Measurements from ENCODE around the gene ALAS1. TPM values are rescaled to one million over a fixed set of nuclear protein-coding genes. Genes with fewer than 3 reads are reported as not detected.

ALAS1 gene
- total and polyA plus RNA-seq, 9 of the 15 experiments (the other 6 are each of a cell fraction or from before 2014, with no cell fraction given) = 21.4 to 49.5 (median 34.4) TPM

- TF ChIP-seq USF1 (CRISPR knock-in tag; IDR thresholded peaks at IDR 0.05) (no peak), ZNF780A (CRISPR knock-in tag; IDR thresholded peaks at IDR 0.05) (no peak), ZBTB9 (CRISPR knock-in tag; IDR thresholded peaks at IDR 0.05) (0 out of 2 replicates have a peak, but pooled peaks have one; percentile 43), MYC (IDR thresholded peaks at IDR 0.05; ENCODE audit: low read depth, low read length) (no peak), MYC (CRISPR knock-in tag; IDR thresholded peaks at IDR 0.05; ENCODE audit: borderline replicate concordance, low read depth) (no peak), RNF2 (IDR thresholded peaks at IDR 0.05) (no peak), AFF1 (IDR thresholded peaks at IDR 0.05; ENCODE audit: low read depth in 1 of 2, partially characterized antibody in 2 of 2) (no peak), TRIM25 (IDR thresholded peaks at IDR 0.05; ENCODE audit: borderline replicate concordance) (no peak), STAG1 (CRISPR knock-in tag; IDR thresholded peaks at IDR 0.05; ENCODE audit: borderline replicate concordance) (no peak), ZNF592 (IDR thresholded peaks at IDR 0.05) (peak; percentile 78; the same call in 1 of the 2 replicates), ZNF324 (CRISPR knock-in tag; IDR thresholded peaks at IDR 0.05) (no peak), PHF8 (IDR thresholded peaks at IDR 0.05; ENCODE audit: borderline replicate concordance, low read length) (peak; percentile 49; the same call in 1 of the 2 replicates), SRSF3 (IDR thresholded peaks at IDR 0.05; ENCODE audit: insufficient read depth, low read length) (no peak)
These were observed 47.6 kb downstream of the ALAS1 start, which contains the start of gene PPM1M (continued) for GRCh38 chr3:52245322-52246263.

Data from K562 (cell line).